Panc1 (cell line): ENCODE results near the gene GRM7. TPM values are rescaled to one million over a fixed set of nuclear protein-coding genes. Genes with fewer than 3 reads are reported as not detected.

ENCODE experiments used
- ATAC-seq: fragments of 200-7000 bp; cut with Tn5 transposase; 2 replicates; pipeline ENCODE4 v1.9.1; 2020; ENCODE audit warnings: mild to moderate bottlenecking, moderate library complexity
- BruUV-seq: library from RNA; stranded (reverse); fragments of 400-500 nt; replicated peaks from 2 replicates; lab custom pipeline; 2021; lab: Mats Ljungman, UMichigan
- CTCF ChIA-PET: fragments of 300-600 bp; sonication (Branson Sonifier 250); formaldehyde crosslinking; loops from one replicate; lab custom pipeline; 2022; ENCODE audit warnings: antibody characterized with exemption; lab: Charles Lee
- POLR2A ChIA-PET: fragments of 300-600 bp; sonication (Branson Sonifier 250); formaldehyde crosslinking; loops from one replicate; lab custom pipeline; 2022; ENCODE audit warnings: antibody characterized with exemption; lab: Charles Lee
- DNase-seq: peaks from one replicate; pipeline ENCODE4 v3.0.0-alpha.2; 2010; ENCODE audit warnings: low read depth, low spot score
- H3K27ac ChIP-seq: 2 replicates; pipeline ENCODE4 v1.5.1; 2011; ENCODE audit warnings: mild to moderate bottlenecking, low read length, inconsistent platforms
- H3K27me3 ChIP-seq: fragments of 200-500 bp; sonication (Bioruptor generic); 2 replicates; pipeline ENCODE4 v1.6.0; 2014; ENCODE audit warnings: low read length, inconsistent platforms; ENCODE audit not compliant: control insufficient read depth, insufficient read depth
- H3K36me3 ChIP-seq: fragments of 200-500 bp; sonication (Bioruptor generic); 2 replicates; pipeline ENCODE4 v1.5.1; 2014; ENCODE audit warnings: inconsistent platforms, mild to moderate bottlenecking, low read length, moderate library complexity; ENCODE audit not compliant: control insufficient read depth, insufficient read depth
- H3K4me1 ChIP-seq: 2 replicates; pipeline ENCODE4 v1.5.1; 2011; ENCODE audit warnings: inconsistent platforms, mild to moderate bottlenecking, low read length, moderate library complexity; ENCODE audit not compliant: control insufficient read depth, insufficient read depth
- H3K4me3 ChIP-seq, 2 experiments: 2 replicates each; pipeline ENCODE4 v1.5.1; 2011 to 2012; ENCODE audit warnings: low read depth in 2 of 2, low read length in 2 of 2, mild to moderate bottlenecking in 2 of 2, inconsistent platforms in 1 of 2, moderate library complexity in 1 of 2
- H3K9me3 ChIP-seq: fragments of 200-500 bp; sonication (Bioruptor generic); 2 replicates; pipeline ENCODE4 v1.5.1; 2014; ENCODE audit warnings: low read depth, mild to moderate bottlenecking, inconsistent platforms, low read length, moderate library complexity; ENCODE audit not compliant: control insufficient read depth, insufficient read depth
- POLR2AphosphoS5 ChIP-seq: IDR thresholded peaks from 2 replicates; pipeline ENCODE4 v1.6.1; 2012; ENCODE audit warnings: mild to moderate bottlenecking, low read depth, low read length, moderate library complexity
- SIN3A ChIP-seq: IDR thresholded peaks from 2 replicates; pipeline ENCODE4 v1.6.1; 2012; ENCODE audit warnings: low read depth, mild to moderate bottlenecking, low read length, moderate library complexity, borderline replicate concordance; ENCODE audit not compliant: insufficient read depth
- TCF7L2 ChIP-seq: IDR thresholded peaks from 2 replicates; pipeline ENCODE4 v1.6.1; 2011; ENCODE audit warnings: mild to moderate bottlenecking, low read depth, low read length, inconsistent platforms
- in situ Hi-C: cut with HindIII; loops from 2 replicates; pipeline ENCODE4 v1.10.0; 2016; ENCODE audit warnings: low sequenced_read_pairs, low pct_unique_long_range_greater_than_20kb
- intact Hi-C: fragments of 100-400 bp; cut with micrococcal nuclease; formaldehyde crosslinking; loops from one replicate; pipeline ENCODE4 v1.10.0; 2022; ENCODE audit not compliant: unreplicated experiment
- total RNA-seq: library from RNA; stranded (reverse); gene quantifications from one replicate; pipeline ENCODE4 v1.2.1, GENCODE V29; 2021; ENCODE audit not compliant: unreplicated experiment
- TF ChIP-seq, protein P1 (sequence below), 2 experiments: IDR thresholded peaks; 2 replicates each; pipeline ENCODE4 v1.6.1; 2011 to 2012; ENCODE audit warnings: low read depth in 2 of 2, control low read depth in 1 of 2, low read length in 1 of 2, mild to moderate bottlenecking in 1 of 2, moderate library complexity in 1 of 2; ENCODE audit not compliant: insufficient read depth in 1 of 2
- TF ChIP-seq, protein P2 (sequence below): fragments of 450-650 bp; IDR thresholded peaks from 2 replicates; pipeline ENCODE4 v1.5.1; 2017; ENCODE audit warnings: mild to moderate bottlenecking

The GRM7 gene
- total RNA-seq, 1 experiment from 2014 or later = not detected

- BruUV-seq = no TSS peak
- CTCF ChIA-PET = no interaction called here
- no peak for TF ChIP-seq POLR2AphosphoS5
- TF ChIP-seq, protein P1, sequence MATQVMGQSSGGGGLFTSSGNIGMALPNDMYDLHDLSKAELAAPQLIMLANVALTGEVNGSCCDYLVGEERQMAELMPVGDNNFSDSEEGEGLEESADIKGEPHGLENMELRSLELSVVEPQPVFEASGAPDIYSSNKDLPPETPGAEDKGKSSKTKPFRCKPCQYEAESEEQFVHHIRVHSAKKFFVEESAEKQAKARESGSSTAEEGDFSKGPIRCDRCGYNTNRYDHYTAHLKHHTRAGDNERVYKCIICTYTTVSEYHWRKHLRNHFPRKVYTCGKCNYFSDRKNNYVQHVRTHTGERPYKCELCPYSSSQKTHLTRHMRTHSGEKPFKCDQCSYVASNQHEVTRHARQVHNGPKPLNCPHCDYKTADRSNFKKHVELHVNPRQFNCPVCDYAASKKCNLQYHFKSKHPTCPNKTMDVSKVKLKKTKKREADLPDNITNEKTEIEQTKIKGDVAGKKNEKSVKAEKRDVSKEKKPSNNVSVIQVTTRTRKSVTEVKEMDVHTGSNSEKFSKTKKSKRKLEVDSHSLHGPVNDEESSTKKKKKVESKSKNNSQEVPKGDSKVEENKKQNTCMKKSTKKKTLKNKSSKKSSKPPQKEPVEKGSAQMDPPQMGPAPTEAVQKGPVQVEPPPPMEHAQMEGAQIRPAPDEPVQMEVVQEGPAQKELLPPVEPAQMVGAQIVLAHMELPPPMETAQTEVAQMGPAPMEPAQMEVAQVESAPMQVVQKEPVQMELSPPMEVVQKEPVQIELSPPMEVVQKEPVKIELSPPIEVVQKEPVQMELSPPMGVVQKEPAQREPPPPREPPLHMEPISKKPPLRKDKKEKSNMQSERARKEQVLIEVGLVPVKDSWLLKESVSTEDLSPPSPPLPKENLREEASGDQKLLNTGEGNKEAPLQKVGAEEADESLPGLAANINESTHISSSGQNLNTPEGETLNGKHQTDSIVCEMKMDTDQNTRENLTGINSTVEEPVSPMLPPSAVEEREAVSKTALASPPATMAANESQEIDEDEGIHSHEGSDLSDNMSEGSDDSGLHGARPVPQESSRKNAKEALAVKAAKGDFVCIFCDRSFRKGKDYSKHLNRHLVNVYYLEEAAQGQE (IDR thresholded peaks at IDR 0.05; ENCODE audit: insufficient read depth in 1 of 2, low read depth in 2 of 2, low read length in 1 of 2) = no peak
- TF ChIP-seq SIN3A = no peak
- no peak for TF ChIP-seq TCF7L2
- TF ChIP-seq, protein P2, sequence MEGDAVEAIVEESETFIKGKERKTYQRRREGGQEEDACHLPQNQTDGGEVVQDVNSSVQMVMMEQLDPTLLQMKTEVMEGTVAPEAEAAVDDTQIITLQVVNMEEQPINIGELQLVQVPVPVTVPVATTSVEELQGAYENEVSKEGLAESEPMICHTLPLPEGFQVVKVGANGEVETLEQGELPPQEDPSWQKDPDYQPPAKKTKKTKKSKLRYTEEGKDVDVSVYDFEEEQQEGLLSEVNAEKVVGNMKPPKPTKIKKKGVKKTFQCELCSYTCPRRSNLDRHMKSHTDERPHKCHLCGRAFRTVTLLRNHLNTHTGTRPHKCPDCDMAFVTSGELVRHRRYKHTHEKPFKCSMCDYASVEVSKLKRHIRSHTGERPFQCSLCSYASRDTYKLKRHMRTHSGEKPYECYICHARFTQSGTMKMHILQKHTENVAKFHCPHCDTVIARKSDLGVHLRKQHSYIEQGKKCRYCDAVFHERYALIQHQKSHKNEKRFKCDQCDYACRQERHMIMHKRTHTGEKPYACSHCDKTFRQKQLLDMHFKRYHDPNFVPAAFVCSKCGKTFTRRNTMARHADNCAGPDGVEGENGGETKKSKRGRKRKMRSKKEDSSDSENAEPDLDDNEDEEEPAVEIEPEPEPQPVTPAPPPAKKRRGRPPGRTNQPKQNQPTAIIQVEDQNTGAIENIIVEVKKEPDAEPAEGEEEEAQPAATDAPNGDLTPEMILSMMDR = no peak
- intact Hi-C loops (no loop called here), in situ Hi-C loops (no loop called here)
- Histone ChIP-seq H3K4me1 (no peaks in the 10 kb centered on the region), H3K36me3 (no peaks in the 10 kb centered on the region), H3K9me3 (no peaks in the 10 kb centered on the region), H3K27me3 (no peaks in the 10 kb centered on the region), H3K4me3 (no peak overlapping the region), H3K27ac (no peak overlapping the region)
- DNase-seq = no peak
- ATAC-seq = no peak
- POLR2A ChIA-PET = no interaction called here
These were observed 327.6 kb downstream of the GRM7 start for GRCh38 chr3:7188551-7188950.

GRCh38 chr3:7190095-7190494, 329.2 kb downstream of the GRM7 start:
- ATAC-seq (no peak), DNase-seq (no peak)
- no peaks in the 10 kb centered on the region for H3K27me3 ChIP-seq
- H3K4me1 ChIP-seq = no peaks in the 10 kb centered on the region
- H3K36me3 ChIP-seq = no peaks in the 10 kb centered on the region
- H3K9me3 ChIP-seq = no peaks in the 10 kb centered on the region
- H3K4me3 ChIP-seq = no peak overlapping the region
- BruUV-seq = no TSS peak
- TF ChIP-seq, protein P1 (IDR thresholded peaks at IDR 0.05; ENCODE audit: insufficient read depth in 1 of 2, low read depth in 2 of 2, low read length in 1 of 2) = no peak
- TF ChIP-seq POLR2AphosphoS5 (no peak), SIN3A (no peak), TCF7L2 (no peak)
- TF ChIP-seq, protein P2 = no peak
- no peak overlapping the region for H3K27ac ChIP-seq
- POLR2A ChIA-PET = no interaction called here
- intact Hi-C loops (no loop called here), in situ Hi-C loops (no loop called here)
- CTCF ChIA-PET = no interaction called here
